SK-N-SH (cell line): ENCODE data around the gene TUBA8. TPM values are rescaled to one million over a fixed set of nuclear protein-coding genes. Genes with fewer than 3 reads are reported as not detected.
"Not testable (repeated sequence)": the region's sequence is repeated elsewhere in the genome, so short reads cannot be mapped to it uniquely, and the experiment has no call there.

Experiments used
- CTCF ChIA-PET: fragments of 300-600, 350-600 bp; formaldehyde crosslinking; extraction: SDS; loops from one replicate; lab custom pipeline; 2021; lab: Yijun Ruan, JAX
- POLR2A ChIA-PET: fragments of 350-600 bp; sonication (Branson Sonifier 250); formaldehyde crosslinking; extraction: SDS; loops from one replicate; lab custom pipeline; 2020; ENCODE audit warnings: antibody characterized with exemption, inconsistent platforms; lab: Yijun Ruan, JAX
- DNase-seq: peaks from one replicate; pipeline ENCODE4 v3.0.0; 2012
- H2AFZ ChIP-seq: fragments of 200-600 bp; sonication (generic); 2 replicates; pipeline ENCODE4 v1.8.1; 2016; ENCODE audit warnings: antibody characterized with exemption, mild to moderate bottlenecking, low read depth
- H3F3A ChIP-seq: fragments of 200-600 bp; sonication (generic); replicated peaks from 2 replicates; pipeline ENCODE3; 2016; ENCODE audit warnings: antibody characterized with exemption, mild to moderate bottlenecking; ENCODE audit not compliant: insufficient read depth
- H3K27ac ChIP-seq, 2 experiments: fragments of 200-500 bp in 1 of 2; fragments of 200-600 bp in 1 of 2; sonication (Bioruptor generic) in 1 of 2; sonication (generic), shearing (Covaris generic) in 1 of 2; 2 replicates each; pipeline versions ENCODE4 v1.5.1 to v1.6.1; 2014 to 2016; ENCODE audit warnings: low read depth in 2 of 2, inconsistent platforms in 1 of 2, low read length in 1 of 2, mild to moderate bottlenecking in 1 of 2, mixed read lengths in 1 of 2
- H3K27me3 ChIP-seq: fragments of 200-600 bp; sonication (generic), shearing (Covaris generic); 2 replicates; pipeline ENCODE4 v1.6.1; 2016; ENCODE audit warnings: mixed run types; ENCODE audit not compliant: insufficient read depth
- H3K36me3 ChIP-seq, 2 experiments: fragments of 200-500 bp in 1 of 2; fragments of 200-600 bp in 1 of 2; sonication (Bioruptor generic) in 1 of 2; sonication (generic) in 1 of 2; replicated peaks in 1 of 2; 2 replicates each; pipeline versions ENCODE3 to v1.5.1; 2014 to 2016; ENCODE audit warnings: low read length in 1 of 2, mild to moderate bottlenecking in 1 of 2; ENCODE audit not compliant: insufficient read depth in 2 of 2, control insufficient read depth in 1 of 2
- H3K4me1 ChIP-seq, 2 experiments: fragments of 200-500 bp in 1 of 2; fragments of 200-600 bp in 1 of 2; sonication (Bioruptor generic) in 1 of 2; sonication (generic), shearing (Covaris generic) in 1 of 2; 2 replicates each; pipeline versions ENCODE4 v1.5.1 to v1.6.1; 2014 to 2016; ENCODE audit warnings: low read depth in 1 of 2, low read length in 1 of 2, mixed run types in 1 of 2; ENCODE audit not compliant: insufficient read depth in 2 of 2, control insufficient read depth in 1 of 2
- H3K4me2 ChIP-seq: fragments of 200-600 bp; sonication (generic), shearing (Covaris generic); 2 replicates; pipeline ENCODE4 v1.6.1; 2017; ENCODE audit warnings: mixed run types
- H3K4me3 ChIP-seq, 2 experiments: fragments of 200-500 bp in 1 of 2; fragments of 200-600 bp in 1 of 2; sonication (Bioruptor generic) in 1 of 2; sonication (generic), shearing (Covaris generic) in 1 of 2; 2 replicates each; pipeline versions ENCODE4 v1.5.1 to v1.8.1; 2014 to 2016; ENCODE audit warnings: low read depth in 2 of 2, inconsistent platforms in 1 of 2, low read length in 1 of 2, mild to moderate bottlenecking in 1 of 2, mixed read lengths in 1 of 2, moderate library complexity in 1 of 2
- H3K79me2 ChIP-seq: fragments of 200-600 bp; sonication (generic); 2 replicates; pipeline ENCODE4 v1.8.1; 2017; ENCODE audit warnings: mild to moderate bottlenecking; ENCODE audit not compliant: insufficient read depth
- H3K9ac ChIP-seq: fragments of 200-600 bp; sonication (generic); 2 replicates; pipeline ENCODE4 v1.6.1; 2017; ENCODE audit warnings: mixed run types
- H3K9me2 ChIP-seq: fragments of 200-600 bp; sonication (generic); 2 replicates; pipeline ENCODE4 v1.6.1; 2017; ENCODE audit warnings: mixed run types
- H3K9me3 ChIP-seq: fragments of 200-600 bp; sonication (generic); 2 replicates; pipeline ENCODE4 v1.6.1; 2017; ENCODE audit warnings: mixed run types, mild to moderate bottlenecking, moderate library complexity
- H4K20me1 ChIP-seq: fragments of 200-600 bp; sonication (generic); 2 replicates; pipeline ENCODE4 v1.6.1; 2017; ENCODE audit warnings: mild to moderate bottlenecking, mixed run types; ENCODE audit not compliant: insufficient read depth
- ELF1 ChIP-seq: IDR thresholded peaks from 2 replicates; pipeline ENCODE4 v1.4.0; 2012
- FOXJ3 ChIP-seq: sonication (generic); formaldehyde crosslinking; IDR thresholded peaks from 2 replicates; pipeline ENCODE4 v1.5.1; 2020; ENCODE audit warnings: mild to moderate bottlenecking, missing genetic modification reagents
- FOXM1 ChIP-seq: IDR thresholded peaks from 2 replicates; pipeline ENCODE4 v1.4.0; 2012; ENCODE audit warnings: low read depth, mild to moderate bottlenecking
- GABPA ChIP-seq: IDR thresholded peaks from 2 replicates; pipeline ENCODE4 v1.4.0; 2012; ENCODE audit warnings: low read depth, mild to moderate bottlenecking
- GATA2 ChIP-seq: sonication (generic); formaldehyde crosslinking; IDR thresholded peaks from 2 replicates; pipeline ENCODE4 v1.5.0; 2020; ENCODE audit warnings: mild to moderate bottlenecking, missing genetic modification reagents
- MEF2A ChIP-seq: IDR thresholded peaks from 2 replicates; pipeline ENCODE4 v1.4.0; 2012; ENCODE audit warnings: low read depth, borderline replicate concordance
- MXI1 ChIP-seq: IDR thresholded peaks from 2 replicates; pipeline ENCODE4 v1.6.1; 2012; ENCODE audit warnings: mild to moderate bottlenecking, low read depth, low read length, improper control_type of control experiment
- PBX3 ChIP-seq: IDR thresholded peaks from 2 replicates; pipeline ENCODE4; 2012
- POLR2AphosphoS5 ChIP-seq: IDR thresholded peaks from 2 replicates; pipeline ENCODE4 v1.6.1; 2012; ENCODE audit warnings: low read depth, low read length
- RFX5 ChIP-seq: IDR thresholded peaks from 2 replicates; pipeline ENCODE4 v1.6.1; 2012; ENCODE audit warnings: mild to moderate bottlenecking, improper control_type of control experiment, low read length
- RXRA ChIP-seq: IDR thresholded peaks from 2 replicates; pipeline ENCODE4 v1.4.0; 2012; ENCODE audit warnings: low read depth, mild to moderate bottlenecking, borderline replicate concordance
- TEAD4 ChIP-seq: IDR thresholded peaks from 2 replicates; pipeline ENCODE4 v1.4.0; 2012; ENCODE audit warnings: mild to moderate bottlenecking, borderline replicate concordance; ENCODE audit not compliant: insufficient read depth
- USF2 ChIP-seq: fragments of 150-350 bp; IDR thresholded peaks from 2 replicates; pipeline ENCODE4 v1.6.1; 2017; ENCODE audit warnings: antibody characterized with exemption, low read length, low read depth, borderline replicate concordance
- YY1 ChIP-seq: IDR thresholded peaks from 2 replicates; pipeline ENCODE4 v1.4.0; 2012; ENCODE audit warnings: low read depth, mild to moderate bottlenecking
- WGBS: methylation state at CpG from one replicate; pipeline ENCODE4 v1.1.6; 2017; ENCODE audit warnings: low lambda C conversion rate; 5-methylcytosine and 5-hydroxymethylcytosine counted together
- polyA plus RNA-seq, 3 experiments: library from polyadenylated mRNA; depleted of rRNA; stranded (reverse); fragments of >200 nt; gene quantifications; 2 replicates each; pipeline ENCODE4 v1.2.3, GENCODE V29; 2012
- TF ChIP-seq, protein P1 (sequence below): IDR thresholded peaks from 2 replicates; pipeline ENCODE4 v1.6.1; 2012; ENCODE audit warnings: mild to moderate bottlenecking, low read depth, low read length, moderate library complexity
- TF ChIP-seq, protein P2 (sequence below): IDR thresholded peaks from 2 replicates; pipeline ENCODE4 v1.4.0; 2012; ENCODE audit warnings: low read depth

Gene TUBA8
- polyA plus RNA-seq, 1 of the 3 experiments (the other 2 are of a cell fraction), result 1.7 TPM

- CTCF ChIA-PET, result no interaction called here
Observed at GRCh38 chr22:18103527-18104269, 6.9 kb upstream of the TUBA8 start.

GRCh38 chr22:18104566-18104965 lies 6.0 kb upstream of the TUBA8 start:
- no peak overlapping the region for H3K27ac ChIP-seq
- TF ChIP-seq GATA2 (CRISPR knock-in tag), result no peak
- TF ChIP-seq PBX3, result no peak
- no peak for TF ChIP-seq FOXJ3 (CRISPR knock-in tag)
- no peak for TF ChIP-seq RFX5
- TF ChIP-seq TEAD4, result no peak
- TF ChIP-seq, protein P1, sequence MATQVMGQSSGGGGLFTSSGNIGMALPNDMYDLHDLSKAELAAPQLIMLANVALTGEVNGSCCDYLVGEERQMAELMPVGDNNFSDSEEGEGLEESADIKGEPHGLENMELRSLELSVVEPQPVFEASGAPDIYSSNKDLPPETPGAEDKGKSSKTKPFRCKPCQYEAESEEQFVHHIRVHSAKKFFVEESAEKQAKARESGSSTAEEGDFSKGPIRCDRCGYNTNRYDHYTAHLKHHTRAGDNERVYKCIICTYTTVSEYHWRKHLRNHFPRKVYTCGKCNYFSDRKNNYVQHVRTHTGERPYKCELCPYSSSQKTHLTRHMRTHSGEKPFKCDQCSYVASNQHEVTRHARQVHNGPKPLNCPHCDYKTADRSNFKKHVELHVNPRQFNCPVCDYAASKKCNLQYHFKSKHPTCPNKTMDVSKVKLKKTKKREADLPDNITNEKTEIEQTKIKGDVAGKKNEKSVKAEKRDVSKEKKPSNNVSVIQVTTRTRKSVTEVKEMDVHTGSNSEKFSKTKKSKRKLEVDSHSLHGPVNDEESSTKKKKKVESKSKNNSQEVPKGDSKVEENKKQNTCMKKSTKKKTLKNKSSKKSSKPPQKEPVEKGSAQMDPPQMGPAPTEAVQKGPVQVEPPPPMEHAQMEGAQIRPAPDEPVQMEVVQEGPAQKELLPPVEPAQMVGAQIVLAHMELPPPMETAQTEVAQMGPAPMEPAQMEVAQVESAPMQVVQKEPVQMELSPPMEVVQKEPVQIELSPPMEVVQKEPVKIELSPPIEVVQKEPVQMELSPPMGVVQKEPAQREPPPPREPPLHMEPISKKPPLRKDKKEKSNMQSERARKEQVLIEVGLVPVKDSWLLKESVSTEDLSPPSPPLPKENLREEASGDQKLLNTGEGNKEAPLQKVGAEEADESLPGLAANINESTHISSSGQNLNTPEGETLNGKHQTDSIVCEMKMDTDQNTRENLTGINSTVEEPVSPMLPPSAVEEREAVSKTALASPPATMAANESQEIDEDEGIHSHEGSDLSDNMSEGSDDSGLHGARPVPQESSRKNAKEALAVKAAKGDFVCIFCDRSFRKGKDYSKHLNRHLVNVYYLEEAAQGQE, result no peak
- no peak for TF ChIP-seq ELF1
- TF ChIP-seq, protein P2, sequence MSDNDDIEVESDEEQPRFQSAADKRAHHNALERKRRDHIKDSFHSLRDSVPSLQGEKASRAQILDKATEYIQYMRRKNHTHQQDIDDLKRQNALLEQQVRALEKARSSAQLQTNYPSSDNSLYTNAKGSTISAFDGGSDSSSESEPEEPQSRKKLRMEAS, result no peak
- no peak for TF ChIP-seq MXI1
- TF ChIP-seq RXRA, result no peak
- TF ChIP-seq GABPA, result no peak
- TF ChIP-seq YY1, result no peak
- TF ChIP-seq FOXM1, result no peak
- TF ChIP-seq MEF2A, result no peak
- TF ChIP-seq USF2, result no peak
- TF ChIP-seq, all 33 proteins: peak for 0
- no peaks in the 10 kb centered on the region for H3K79me2 ChIP-seq
- H3F3A ChIP-seq, result no peaks in the 10 kb centered on the region
- no peaks in the 10 kb centered on the region for H3K9me2 ChIP-seq
- ChIA-PET CTCF (no interaction called here), POLR2A (no interaction called here)
- H4K20me1 ChIP-seq, result no peaks in the 10 kb centered on the region
- H3K4me3 ChIP-seq, result no peak overlapping the region
- H2AFZ ChIP-seq, result no peak overlapping the region
- DNase-seq, result no peak
- H3K4me1 ChIP-seq, result no peaks in the 10 kb centered on the region; a peak in 1 of 4 replicates
- no peaks in the 10 kb centered on the region for H3K9me3 ChIP-seq
- H3K36me3 ChIP-seq, result no peaks in the 10 kb centered on the region
- 94% methylated on average over 4 of the region's 4 CpGs for WGBS
- no peak overlapping the region for H3K9ac ChIP-seq
- H3K27me3 ChIP-seq, result no peaks in the 10 kb centered on the region
- no peak overlapping the region for H3K4me2 ChIP-seq

More at GRCh38 chr22:18103527-18104269, 6.9 kb upstream of the TUBA8 start:
- Histone ChIP-seq H3K4me1 (no peaks in the 10 kb centered on the region), H4K20me1 (no peaks in the 10 kb centered on the region), H3K4me3 (no peak overlapping the region), H3K27me3 (no peaks in the 10 kb centered on the region), H3K27ac (no peak overlapping the region), H3K9me3 (no peaks in the 10 kb centered on the region), H3K9ac (no peak overlapping the region), H3K9me2 (no peaks in the 10 kb centered on the region), H3F3A (no peaks in the 10 kb centered on the region), H3K79me2 (no peaks in the 10 kb centered on the region), H2AFZ (no peak overlapping the region), H3K4me2 (no peak overlapping the region), H3K36me3 (peaks cover 0 to 6% of the 10 kb centered on the region in 2 experiments)
- TF ChIP-seq RXRA (no peak), GATA2 (CRISPR knock-in tag) (no peak), POLR2AphosphoS5 (no peak), FOXJ3 (CRISPR knock-in tag) (no peak), ELF1 (no peak)
- DNase-seq, result no peak
- WGBS, result 94% methylated on average over 14 of the region's 14 CpGs
- POLR2A ChIA-PET, result no interaction called here

- H3K36me3 ChIP-seq, POLR2A ChIA-PET, H3K9me2 ChIP-seq, H3K79me2 ChIP-seq, H3F3A ChIP-seq, H3K4me3 ChIP-seq, H2AFZ ChIP-seq, H4K20me1 ChIP-seq, H3K9ac ChIP-seq, H3K9me3 ChIP-seq, H3K4me2 ChIP-seq, H3K27me3 ChIP-seq, H3K27ac ChIP-seq, DNase-seq, H3K4me1 ChIP-seq: not testable (repeated sequence)
- CTCF ChIA-PET, result interaction anchor here (1.1 kb wide), 1 partner anchor 12 kb away, joined by 3 read pairs; no protein-coding TSS in a partner anchor
- 94% methylated on average over 7 of the region's 7 CpGs for WGBS
Observed at GRCh38 chr22:18105981-18106380, 4.6 kb upstream of the TUBA8 start.
